Hematopoietic multipotent progenitor cell treated with erythropoietin and hydrocortisone succinate and interleukin-3 and kit ligand, for 8 days (in vitro differentiated cells): ENCODE results near the gene IGLL5.
"Not testable (repeated sequence)": the region's sequence is repeated elsewhere in the genome, so short reads cannot be mapped to it uniquely, and the experiment has no call there.

Experiments used
- DNase-seq: peaks from one replicate; pipeline ENCODE4 v3.0.0-alpha.2; 2015

Gene IGLL5

DNA sequence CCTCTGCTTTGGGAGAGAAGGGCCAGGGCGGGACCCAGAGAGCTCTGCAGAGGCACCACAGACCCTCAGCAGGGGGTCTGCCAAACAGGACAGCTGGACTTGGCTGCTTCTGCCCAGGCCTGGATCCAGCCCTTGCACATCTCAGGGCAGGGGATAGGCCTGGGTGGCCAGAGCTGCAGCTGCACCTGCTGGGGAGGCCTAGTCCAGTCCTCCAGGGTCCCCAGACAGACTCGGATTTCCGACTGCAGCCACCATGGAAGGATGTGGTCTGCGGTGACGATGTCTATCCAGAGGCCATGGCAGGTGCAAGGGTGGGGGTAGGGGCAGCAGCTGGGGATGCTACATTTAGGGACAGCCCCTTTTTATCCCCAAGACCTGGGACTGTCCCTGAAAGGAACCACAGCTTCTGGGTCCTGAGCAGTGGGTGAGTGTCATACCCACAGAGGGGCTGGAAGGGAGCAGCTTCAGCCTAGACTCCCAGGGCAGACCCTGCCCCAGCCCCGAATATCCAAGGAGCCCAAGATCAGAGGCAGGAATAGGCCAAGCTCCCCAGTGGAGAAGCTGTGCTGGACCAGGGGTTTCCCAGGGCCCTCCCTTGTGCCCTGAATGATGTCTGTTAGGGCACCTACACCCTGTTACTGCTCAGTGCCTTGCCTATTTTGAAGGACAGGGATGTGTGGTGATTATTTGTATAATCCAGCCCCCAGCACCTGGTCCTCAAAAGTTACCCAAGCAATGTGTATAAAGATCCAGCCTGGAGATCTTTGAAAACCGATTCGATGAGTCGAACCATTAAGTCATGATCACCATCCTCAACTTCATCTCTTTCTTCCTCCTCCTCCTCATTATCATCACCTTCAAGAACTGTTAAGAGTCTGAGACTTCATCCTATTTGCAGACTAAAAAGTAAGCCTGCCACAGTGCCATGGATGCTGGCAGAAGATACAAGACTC lies 2.5 kb upstream of the IGLL5 start:
- DNase-seq = no peak

DNA sequence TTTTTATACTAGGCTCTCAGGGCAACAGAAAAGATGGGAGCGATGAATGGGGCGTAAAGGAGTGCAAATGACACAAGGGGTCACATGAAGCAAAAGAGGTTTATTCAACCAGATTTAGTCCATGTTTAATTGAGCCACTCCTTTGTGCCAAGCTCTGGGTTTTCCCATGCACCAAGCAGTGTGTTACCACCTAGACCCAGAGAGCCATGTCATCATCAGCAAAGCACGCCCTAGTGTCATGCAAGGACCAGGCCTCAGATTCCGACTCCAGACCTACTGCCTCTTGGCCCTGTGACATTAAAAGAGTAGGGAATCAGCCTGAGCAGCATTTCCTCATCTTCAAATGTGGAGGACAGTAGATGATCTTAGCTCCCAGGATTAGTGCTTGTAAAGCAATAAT lies 1.1 kb upstream of the IGLL5 start:
- DNase-seq = no peak

DNA sequence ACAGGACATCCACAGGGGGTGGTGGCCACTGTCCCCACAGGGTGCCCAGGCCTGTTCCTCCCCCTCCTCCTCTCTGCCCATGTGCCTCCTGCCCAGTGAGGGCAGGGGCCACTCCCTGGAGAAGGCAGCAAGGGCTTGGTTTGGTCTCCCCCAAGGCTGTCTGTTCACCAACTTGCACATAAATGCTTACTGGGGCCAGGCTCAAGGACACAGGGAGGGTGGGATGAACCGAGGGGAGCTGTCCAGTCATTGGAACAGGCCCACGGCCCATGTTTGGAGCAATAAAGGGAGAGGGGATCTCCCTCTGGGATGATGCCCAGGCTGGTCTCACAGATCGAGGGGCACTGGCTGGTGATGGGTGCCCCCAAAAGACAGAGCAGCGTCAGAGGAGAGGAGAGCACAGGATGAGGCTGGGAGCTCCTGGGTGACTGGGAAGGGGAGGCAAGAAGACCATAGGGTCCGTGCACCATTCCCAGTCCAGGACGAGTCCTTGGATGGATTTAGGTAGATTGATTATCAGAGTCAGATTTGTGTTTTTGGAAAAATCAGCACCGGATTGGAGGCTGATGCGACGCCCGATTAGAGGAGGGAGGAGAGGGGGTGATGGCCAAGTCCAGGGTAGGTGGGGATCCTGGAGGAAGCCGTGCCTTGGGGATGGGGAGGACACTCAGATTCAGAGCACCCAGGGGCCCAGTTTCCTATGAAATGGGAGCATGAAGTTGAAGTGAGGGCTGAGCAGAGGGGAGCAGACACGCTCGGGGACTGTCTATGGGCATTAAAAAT lies 1.1 kb downstream of the IGLL5 start:
- no peak for DNase-seq

DNA sequence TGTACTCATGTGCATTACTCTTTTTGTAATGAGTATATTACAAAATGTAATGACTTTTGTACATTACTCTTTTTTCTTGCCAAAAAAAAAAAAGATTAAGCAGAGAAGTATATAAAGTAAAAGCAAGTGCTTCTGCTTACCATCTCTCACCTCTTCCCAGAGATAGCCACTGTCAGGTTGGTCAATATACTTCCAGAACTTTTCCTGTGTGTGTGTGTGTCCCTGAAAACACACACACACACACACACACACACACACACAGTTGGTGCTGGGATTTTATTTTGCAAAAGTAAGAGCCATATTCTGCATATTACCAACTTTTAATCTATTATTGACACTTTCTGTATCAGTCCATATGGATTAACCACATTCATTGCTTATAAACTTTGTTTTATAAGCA lies 2.5 kb downstream of the IGLL5 start:
- DNase-seq = no peak

DNA sequence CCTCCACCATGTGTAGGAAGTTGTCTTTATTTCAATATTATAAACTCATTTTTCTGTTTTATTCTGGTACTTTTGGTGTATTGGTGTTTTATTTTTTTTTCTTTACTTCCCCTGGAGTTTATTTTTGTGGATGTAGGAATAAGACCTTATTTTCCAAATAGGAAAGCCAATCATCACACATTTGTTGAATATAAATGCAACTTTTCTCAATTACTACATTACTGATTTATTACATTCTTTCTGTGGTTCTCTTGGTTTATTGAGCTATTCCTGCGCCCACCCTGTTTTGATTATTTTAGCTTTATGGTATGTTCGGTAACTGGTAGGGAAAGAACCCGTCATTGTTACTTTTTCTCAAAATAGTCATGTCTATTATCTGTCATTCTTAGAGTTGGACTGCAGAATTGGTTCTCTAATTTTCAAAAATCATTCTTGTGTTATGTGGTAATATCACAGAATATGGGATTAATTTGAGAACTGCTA lies 3.6 kb downstream of the IGLL5 start:
- no peak for DNase-seq

DNA sequence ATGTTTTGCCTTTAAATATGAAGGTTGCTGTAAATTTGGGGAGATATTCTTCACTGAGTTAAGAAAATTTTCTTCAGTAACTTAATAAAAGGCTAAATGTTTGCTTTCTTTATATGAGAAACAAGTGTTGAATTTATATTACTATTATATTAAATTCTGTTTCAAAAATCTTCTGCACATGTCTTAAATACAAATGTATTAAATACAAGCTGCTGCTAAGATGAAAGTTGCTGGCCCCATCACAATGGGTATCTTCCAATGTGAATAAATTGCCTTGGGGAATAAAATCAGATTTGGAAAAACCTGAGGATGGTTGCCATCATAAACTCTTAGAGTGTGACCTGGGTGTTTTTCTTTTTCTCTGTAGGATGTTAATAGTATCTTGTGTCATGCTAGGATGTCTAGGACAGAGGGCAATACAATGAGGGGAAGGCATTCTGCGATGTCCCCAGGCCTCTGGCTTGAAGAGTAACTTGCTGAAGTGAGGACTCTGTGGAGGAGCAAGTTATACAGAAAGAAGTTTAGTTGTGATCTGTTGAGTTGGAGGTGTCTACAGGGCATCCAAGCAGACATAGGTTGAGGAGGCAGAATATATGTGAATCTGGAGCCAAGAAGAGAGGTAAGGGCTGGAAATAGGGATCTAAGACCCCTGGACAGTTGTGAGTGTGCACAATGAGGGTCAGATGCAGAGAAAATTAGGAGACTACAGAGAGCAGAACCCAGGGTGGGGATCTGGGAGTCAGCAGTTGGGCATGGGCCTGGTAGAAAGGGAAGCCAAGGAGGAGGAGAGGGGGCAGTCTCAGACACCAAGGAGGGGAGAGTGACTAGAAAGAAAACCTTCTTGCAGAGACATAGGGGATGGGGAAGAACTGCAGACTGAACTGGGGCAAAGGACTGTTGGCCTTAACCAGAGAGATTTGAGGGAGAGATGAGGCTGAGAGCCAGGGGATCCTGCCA lies 4.8 kb downstream of the IGLL5 start:
- no peak for DNase-seq

DNA sequence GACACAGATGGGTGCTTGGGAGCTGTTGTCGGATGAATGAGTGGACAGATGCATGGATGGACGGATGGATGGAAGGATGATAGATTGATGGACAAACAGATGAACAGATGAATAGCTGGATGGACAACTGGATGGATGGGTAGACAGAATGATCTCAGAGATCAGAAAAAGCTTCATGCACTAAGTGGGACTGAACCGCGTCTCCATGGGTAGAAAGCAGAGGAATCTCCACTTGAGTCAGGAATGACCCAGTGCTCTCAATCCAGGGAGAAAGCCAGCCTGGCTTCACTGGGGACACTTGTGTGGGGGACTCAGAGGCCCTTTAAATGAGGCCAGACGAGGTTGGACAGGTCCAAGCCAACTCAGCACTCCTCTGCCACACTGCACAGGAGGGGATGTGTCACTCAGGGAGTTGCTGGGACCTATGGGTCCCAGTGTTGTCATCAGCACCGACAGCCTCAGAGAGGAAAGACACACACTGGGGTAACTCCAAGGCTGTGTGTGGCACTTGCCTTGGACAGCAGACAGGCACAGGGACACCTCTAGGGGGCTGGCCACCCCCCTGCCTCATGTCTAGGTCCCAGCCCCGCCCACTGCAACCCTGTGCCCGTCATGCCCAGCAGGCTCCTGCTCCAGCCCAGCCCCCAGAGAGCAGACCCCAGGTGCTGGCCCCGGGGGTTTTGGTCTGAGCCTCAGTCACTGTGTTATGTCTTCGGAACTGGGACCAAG lies 5.6 kb downstream of the IGLL5 start:
- DNase-seq = no peak

DNA sequence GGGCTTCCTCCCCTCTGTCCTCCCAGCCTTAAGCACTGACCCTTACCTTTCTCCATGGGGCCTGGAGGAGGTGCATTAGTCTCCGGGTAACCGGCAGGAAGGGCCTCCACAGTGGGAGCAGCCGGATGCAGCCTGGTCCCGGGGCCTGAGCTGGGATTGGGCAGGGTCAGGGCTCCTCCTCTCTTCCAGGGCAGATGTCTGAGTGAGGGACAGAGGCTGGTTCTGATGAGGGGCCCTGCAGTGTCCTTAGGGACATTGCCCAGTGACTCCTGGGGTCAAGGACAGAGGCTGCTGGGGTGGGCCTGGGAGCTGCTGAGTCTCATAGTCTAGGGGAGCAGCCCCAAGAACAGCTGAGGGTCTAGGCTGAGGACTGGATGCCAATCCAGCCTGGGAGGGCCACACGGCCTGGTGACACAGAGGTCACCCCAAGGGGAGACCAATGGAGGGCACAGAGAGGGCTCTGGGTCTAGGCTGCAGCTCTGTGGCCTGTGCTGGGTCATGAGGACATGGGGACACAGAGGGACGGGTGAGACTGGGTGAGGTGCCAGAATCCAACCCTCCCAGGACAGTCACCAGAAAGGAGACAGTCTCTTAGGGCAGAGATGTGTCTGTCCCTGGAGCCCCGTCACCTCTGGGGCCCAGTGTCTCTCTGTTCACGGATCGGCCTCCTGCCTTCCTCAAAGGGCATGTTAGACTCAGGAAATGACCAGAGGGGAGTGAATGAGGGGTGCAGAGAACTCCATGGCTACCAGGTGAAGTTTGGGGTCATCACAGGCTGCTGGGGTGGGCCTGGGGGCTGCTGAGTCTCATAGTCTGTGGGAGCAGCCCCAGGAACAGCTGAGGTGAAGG lies 6.5 kb downstream of the IGLL5 start:
- no peak for DNase-seq

DNA sequence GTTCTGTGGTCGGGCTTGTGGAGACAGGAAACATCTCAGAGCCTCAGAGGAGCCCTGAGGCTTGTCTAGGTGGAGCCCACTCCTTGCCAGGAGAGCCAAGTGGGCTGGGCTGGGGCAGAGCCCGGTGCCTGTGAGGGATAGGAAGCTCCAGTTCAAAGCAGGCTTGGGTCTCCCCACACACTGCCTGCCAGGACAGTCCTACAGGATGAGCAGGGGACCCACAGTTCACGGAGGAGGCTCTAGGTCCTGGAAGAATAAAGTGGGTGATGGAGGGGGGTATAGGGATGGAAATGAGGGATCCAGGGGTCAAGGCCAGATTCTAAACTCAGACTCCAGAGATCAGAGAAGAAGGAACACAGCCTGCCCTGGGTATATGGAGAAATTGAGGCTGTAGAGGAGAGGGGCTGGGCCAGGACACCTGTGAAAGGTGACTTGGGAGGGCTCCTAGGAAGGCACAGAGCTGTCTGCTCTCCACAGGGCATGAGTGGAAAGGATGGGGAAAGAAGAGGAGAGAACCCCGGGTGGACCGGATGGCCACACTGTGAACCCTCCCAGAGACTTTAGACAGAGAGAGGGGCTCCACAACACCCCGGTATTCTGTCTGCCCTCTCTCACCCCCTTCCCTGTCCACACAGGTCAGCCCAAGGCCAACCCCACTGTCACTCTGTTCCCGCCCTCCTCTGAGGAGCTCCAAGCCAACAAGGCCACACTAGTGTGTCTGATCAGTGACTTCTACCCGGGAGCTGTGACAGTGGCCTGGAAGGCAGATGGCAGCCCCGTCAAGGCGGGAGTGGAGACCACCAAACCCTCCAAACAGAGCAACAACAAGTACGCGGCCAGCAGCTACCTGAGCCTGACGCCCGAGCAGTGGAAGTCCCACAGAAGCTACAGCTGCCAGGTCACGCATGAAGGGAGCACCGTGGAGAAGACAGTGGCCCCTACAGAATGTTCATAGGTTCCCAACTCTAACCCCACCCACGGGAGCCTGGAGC lies 7.4 kb downstream of the IGLL5 start:
- no peak for DNase-seq

DNA sequence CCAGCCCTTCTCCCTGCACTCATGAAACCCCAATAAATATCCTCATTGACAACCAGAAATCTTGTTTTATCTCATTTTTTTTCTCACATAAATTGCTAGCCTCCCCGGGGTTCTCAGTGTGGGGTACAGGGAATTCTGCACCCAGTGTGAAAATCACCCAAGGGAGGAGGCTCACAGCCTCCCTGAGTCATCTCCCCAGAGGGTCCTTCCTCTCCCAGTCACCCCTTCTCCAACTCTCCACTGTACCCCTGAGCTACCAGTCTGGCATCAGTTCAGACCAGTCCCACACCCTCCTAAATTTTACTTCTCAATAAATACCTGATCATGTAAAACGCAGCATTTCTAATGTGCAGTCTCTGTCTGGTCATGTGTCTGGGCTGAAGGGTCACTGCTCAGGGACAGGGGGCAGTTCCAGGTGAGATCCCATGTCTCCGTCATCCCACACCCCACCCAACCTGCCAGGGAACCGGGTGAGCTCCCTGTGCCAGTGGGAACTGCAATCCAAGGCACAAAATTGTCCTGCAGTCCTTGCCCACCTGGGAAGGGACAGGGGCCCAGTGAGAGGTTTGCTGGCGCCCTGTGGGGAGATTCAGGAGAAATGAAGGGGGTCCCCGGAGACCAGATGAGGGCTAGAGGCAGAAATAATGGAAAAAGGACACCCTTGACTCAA lies 8.3 kb downstream of the IGLL5 start:
- no peak for DNase-seq

DNA sequence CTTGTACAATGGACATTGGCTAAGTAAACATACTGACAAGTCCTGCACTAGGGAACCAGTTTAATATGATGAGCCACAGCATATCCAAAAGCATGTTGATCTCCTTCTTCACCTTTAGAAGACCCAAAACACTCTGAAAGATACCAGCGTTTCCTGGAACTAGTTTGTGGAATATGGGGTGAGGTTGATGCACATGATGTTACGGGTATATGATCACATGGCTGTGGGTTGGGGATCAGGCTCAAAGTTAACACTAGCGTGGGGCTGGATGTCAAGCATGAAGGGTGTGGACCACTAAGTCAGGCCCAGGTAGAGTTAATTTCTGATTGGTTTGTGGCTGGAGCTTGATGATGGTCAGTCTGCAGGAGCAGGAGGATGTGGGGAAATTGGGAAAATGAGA lies 9.0 kb downstream of the IGLL5 start:
- DNase-seq = no peak

DNA sequence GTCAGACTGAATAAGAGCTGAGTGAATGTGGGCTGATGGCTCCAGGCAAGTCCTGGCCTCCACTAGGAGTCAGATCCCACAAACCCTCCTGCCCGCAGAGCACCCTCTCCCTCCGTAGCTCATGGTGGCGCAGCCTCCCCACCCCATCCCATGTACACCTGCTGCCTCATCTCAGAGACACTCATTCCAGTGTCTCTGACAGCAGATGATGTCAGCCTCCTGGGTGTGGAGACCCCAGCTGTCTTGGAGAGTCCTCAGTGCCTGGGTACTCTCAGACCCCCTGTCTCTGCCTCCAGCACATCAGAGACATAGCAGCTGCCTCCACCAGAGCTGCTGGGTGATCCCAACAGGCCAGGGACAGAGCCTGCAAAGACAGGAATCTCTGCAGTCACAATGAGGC lies 9.5 kb downstream of the IGLL5 start:
- DNase-seq = no peak

DNA sequence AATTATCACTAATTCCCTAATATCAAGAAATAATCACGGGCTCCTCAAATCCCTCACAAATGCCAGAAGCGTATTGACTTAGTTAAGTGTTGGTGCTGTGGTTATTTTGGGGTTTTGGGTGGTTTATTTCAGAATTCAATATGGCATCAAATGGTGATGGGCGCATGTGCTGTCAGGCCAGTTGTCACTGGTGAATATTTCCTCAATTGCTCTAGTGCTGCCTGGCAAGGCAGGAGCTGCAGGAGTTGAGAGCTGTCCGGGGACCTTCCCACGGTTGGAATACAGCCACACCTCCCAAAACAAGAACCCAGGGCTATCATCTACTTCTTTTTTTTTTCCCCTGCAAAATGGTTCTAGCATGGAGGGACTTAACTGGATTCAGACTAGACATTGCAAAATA lies 10.3 kb downstream of the IGLL5 start:
- DNase-seq = no peak

DNA sequence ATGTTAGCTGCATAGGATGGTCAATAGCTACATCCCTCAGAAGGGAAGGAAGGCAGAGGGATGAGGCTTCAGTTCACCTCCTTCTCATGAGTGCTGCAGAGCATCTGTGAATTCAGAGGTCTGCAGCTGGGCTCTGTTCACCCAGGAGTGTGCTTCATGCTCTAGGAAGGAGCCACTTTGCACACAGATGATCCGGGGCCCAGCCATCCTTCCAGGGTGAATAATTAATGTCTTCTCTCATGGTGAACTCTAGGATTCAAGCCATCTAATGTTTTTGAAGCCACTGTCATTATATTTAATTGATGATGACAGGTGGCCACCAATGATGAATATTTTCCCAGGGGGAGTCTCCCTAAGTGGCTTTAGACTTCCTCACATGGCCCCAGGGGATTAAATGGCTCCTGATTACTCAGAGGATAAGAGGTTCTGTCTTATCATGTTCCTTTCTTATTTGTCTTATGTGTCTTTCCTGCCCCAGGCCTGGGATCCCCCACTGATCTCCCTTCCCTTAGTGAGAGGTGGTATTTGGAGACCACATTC lies 10.9 kb downstream of the IGLL5 start:
- DNase-seq = not testable (repeated sequence)

DNA sequence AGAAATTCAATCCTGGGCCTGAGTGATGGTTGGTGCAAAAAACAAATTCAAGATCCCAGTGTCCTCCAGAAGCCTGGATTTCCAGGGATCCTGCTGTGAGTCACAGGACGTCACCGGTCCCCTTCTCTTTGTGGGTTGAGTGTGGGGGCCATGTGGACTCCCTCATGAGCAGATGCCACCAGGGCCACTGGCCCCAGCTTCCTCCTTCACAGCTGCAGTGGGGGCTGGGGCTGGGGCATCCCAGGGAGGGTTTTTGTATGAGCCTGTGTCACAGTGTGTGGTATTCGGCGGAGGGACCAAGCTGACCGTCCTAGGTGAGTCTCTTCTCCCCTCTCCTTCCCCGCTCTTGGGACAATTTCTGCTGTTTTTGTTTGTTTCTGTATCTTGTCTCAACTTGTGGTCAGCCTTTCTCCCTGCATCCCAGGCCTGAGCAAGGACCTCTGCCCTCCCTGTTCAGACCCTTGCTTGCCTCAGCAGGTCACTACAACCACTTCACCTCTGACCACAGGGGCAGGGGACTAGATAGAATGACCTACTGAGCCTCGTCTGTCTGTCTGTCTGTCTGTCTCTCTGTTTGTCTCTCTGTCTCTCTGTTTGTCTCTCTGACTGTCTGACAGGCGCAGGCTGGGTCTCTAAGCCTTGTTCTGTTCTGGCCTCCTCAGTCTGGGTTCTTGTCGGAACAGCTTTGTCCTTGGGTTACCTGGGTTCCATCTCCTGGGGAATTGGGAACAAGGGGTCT lies 11.9 kb downstream of the IGLL5 start:
- not testable (repeated sequence) for DNase-seq

DNA sequence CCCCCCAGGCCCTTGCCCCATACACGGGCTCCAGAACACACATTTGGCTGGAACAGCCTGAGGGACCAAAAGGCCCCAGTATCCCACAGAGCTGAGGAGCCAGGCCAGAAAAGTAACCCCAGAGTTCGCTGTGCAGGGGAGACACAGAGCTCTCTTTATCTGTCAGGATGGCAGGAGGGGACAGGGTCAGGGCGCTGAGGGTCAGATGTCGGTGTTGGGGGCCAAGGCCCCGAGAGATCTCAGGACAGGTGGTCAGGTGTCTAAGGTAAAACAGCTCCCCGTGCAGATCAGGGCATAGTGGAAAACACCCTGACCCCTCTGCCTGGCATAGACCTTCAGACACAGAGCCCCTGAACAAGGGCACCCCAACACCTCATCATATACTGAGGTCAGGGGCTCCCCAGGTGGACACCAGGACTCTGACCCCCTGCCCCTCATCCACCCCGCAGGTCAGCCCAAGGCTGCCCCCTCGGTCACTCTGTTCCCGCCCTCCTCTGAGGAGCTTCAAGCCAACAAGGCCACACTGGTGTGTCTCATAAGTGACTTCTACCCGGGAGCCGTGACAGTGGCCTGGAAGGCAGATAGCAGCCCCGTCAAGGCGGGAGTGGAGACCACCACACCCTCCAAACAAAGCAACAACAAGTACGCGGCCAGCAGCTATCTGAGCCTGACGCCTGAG lies 13.1 kb downstream of the IGLL5 start:
- DNase-seq = not testable (repeated sequence)

DNA sequence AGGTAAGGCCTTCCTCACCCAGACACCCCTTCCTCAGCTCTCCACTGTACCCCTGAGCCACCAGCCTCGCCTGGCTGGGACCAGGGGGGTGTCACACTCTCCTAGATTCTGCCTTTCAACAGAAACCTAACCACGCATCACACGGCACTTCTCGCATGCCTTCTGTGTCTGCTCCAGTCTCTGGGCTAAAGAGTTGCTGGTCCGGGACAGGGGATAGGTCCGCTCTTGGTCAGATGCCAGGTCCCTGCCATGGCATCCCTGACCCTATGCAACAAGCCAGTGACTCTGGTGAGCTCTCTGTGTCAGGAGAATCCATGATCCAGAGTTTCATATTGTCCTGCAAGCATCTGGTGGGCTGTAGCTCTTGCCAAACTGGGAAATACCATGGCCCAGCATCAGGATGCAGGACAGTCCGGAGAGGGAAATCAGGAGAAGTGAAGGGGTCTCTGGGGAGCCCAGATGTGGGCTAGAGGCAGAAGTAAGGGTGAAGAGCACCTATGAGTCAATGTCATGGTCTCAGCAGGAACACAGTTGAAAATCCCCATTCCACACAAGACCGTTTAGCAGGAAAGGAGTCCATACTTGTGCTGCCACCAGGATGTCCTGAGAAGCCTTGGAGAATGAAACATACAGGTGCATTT lies 14.1 kb downstream of the IGLL5 start:
- no peak for DNase-seq
